Measurements from ENCODE around the gene QPRT. TPM values are rescaled to one million over a fixed set of nuclear protein-coding genes. Genes with fewer than 3 reads are reported as not detected.

The QPRT gene
- total RNA-seq, 1 experiment from 2014 or later = 0.52 TPM

- BruUV-seq (replicated peaks) = no TSS peak
- intact Hi-C loops (cut with micrococcal nuclease) = no loop called here
- POLR2A ChIA-PET = interaction anchor here (0.6 kb wide), 1 partner anchor 1336 kb away, joined by 3 read pairs; no protein-coding TSS in a partner anchor
- Histone ChIP-seq H2AFZ (ENCODE audit: low read depth, low read length, poor library complexity, severe bottlenecking) (no peak overlapping the region), H3K36me3 (ENCODE audit: control insufficient read depth in 1 of 2, insufficient read depth in 2 of 2, low read length in 2 of 2) (no peaks in the 10 kb centered on the region), H3K9me2 (ENCODE audit: insufficient read depth) (no peaks in the 10 kb centered on the region), H3K9ac (ENCODE audit: low read length) (no peak overlapping the region), H3K4me2 (ENCODE audit: low read length) (no peak overlapping the region), H3K9me3 (ENCODE audit: control insufficient read depth in 1 of 2, insufficient read depth in 1 of 2, low read depth in 1 of 2, low read length in 2 of 2) (no peaks in the 10 kb centered on the region), H3K4me3 (replicated peaks in 1 of 2; ENCODE audit: low read depth in 1 of 2, low read length in 2 of 2) (no peak overlapping the region), H3K27me3 (ENCODE audit: insufficient read depth, low read length) (no peaks in the 10 kb centered on the region), H4K20me1 (ENCODE audit: insufficient read depth) (no peaks in the 10 kb centered on the region), H3K27ac (ENCODE audit: low read depth, low read length) (no peak overlapping the region), H3K79me2 (ENCODE audit: insufficient read depth, low read length) (no peaks in the 10 kb centered on the region), H3K4me1 (ENCODE audit: control insufficient read depth in 1 of 2, insufficient read depth in 2 of 2, low read length in 2 of 2) (peaks cover 5 to 11% of the 10 kb centered on the region in 2 experiments; a peak in 3 of 4 replicates)
- ATAC-seq (no peak), DNase-seq (ENCODE audit: low read depth, low spot score) (no peak)
- TF ChIP-seq SRF (IDR thresholded peaks at IDR 0.05; ENCODE audit: low read depth) (no peak), FOSL1 (IDR thresholded peaks at IDR 0.05; ENCODE audit: low read depth) (no peak), YY1 (IDR thresholded peaks at IDR 0.05; ENCODE audit: extremely low read depth, insufficient replicate concordance, low read depth, low read length) (no peak), ELF1 (IDR thresholded peaks at IDR 0.05; ENCODE audit: borderline replicate concordance, low read depth) (no peak), POLR2A (IDR thresholded peaks at IDR 0.05; ENCODE audit: borderline replicate concordance, extremely low read depth, insufficient read depth, insufficient read length) (no peak)
- CTCF ChIA-PET = interaction anchor here (1.5 to 2.3 kb wide), 2 partner anchors 14 to 15 kb away, joined by 4 to 6 read pairs; no protein-coding TSS in a partner anchor
- RAD21 ChIA-PET (ENCODE audit: low non-redundant PET in 1 of 2, low total read pairs in 2 of 2, uncharacterized antibody in 2 of 2, unreplicated experiment in 2 of 2) = no interaction called here
Measured at GRCh38 chr16:29714972-29715371, 36.0 kb downstream of the QPRT start.

- Histone ChIP-seq H3K9me2 (ENCODE audit: insufficient read depth) (no peaks in the 10 kb centered on the region), H3K4me2 (ENCODE audit: low read length) (no peak overlapping the region), H3K27ac (ENCODE audit: low read depth, low read length) (no peak overlapping the region), H3K9ac (ENCODE audit: low read length) (no peak overlapping the region), H3K79me2 (ENCODE audit: insufficient read depth, low read length) (no peaks in the 10 kb centered on the region), H3K36me3 (ENCODE audit: control insufficient read depth in 1 of 2, insufficient read depth in 2 of 2, low read length in 2 of 2) (no peaks in the 10 kb centered on the region), H4K20me1 (ENCODE audit: insufficient read depth) (no peaks in the 10 kb centered on the region), H2AFZ (ENCODE audit: low read depth, low read length, poor library complexity, severe bottlenecking) (no peak overlapping the region), H3K4me3 (replicated peaks in 1 of 2; ENCODE audit: low read depth in 1 of 2, low read length in 2 of 2) (no peak overlapping the region), H3K9me3 (ENCODE audit: control insufficient read depth in 1 of 2, insufficient read depth in 1 of 2, low read depth in 1 of 2, low read length in 2 of 2) (no peaks in the 10 kb centered on the region), H3K4me1 (ENCODE audit: control insufficient read depth in 1 of 2, insufficient read depth in 2 of 2, low read length in 2 of 2) (peaks cover 0 to 6% of the 10 kb centered on the region in 2 experiments; a peak in 1 of 4 replicates), H3K27me3 (ENCODE audit: insufficient read depth, low read length) (no peaks in the 10 kb centered on the region)
- POLR2A ChIA-PET = no interaction called here
- CTCF ChIA-PET = interaction anchor here (1.4 kb wide), 1 partner anchor 17 kb away, joined by 3 read pairs; no protein-coding TSS in a partner anchor
- intact Hi-C loops (cut with micrococcal nuclease) = no loop called here
- RAD21 ChIA-PET (ENCODE audit: low non-redundant PET in 1 of 2, low total read pairs in 2 of 2, uncharacterized antibody in 2 of 2, unreplicated experiment in 2 of 2) = no interaction called here
- ATAC-seq (no peak), DNase-seq (ENCODE audit: low read depth, low spot score) (no peak)
- BruUV-seq (replicated peaks) = no TSS peak
- TF ChIP-seq RAD21 (IDR thresholded peaks at IDR 0.05; ENCODE audit: low read depth) (no peak), TCF7L2 (IDR thresholded peaks at IDR 0.05; ENCODE audit: borderline replicate concordance, extremely low read depth, insufficient read depth, insufficient read length) (no peak), SIN3A (IDR thresholded peaks at IDR 0.05; ENCODE audit: low read depth) (no peak), CBX3 (IDR thresholded peaks at IDR 0.05; ENCODE audit: low read depth) (no peak), CTCF (IDR thresholded peaks at IDR 0.05 in 2 of 3, conservative IDR thresholded peaks at IDR 0.05 in 1 of 3; ENCODE audit: borderline replicate concordance in 1 of 3, insufficient read depth in 1 of 3, low read depth in 2 of 3, low read length in 2 of 3) (no peak), CEBPB (IDR thresholded peaks at IDR 0.05; ENCODE audit: low read depth) (no peak), EZH2phosphoT487 (IDR thresholded peaks at IDR 0.05; ENCODE audit: borderline replicate concordance) (no peak), JUND (IDR thresholded peaks at IDR 0.05) (no peak), FOSL1 (IDR thresholded peaks at IDR 0.05; ENCODE audit: low read depth) (no peak), EGR1 (IDR thresholded peaks at IDR 0.05; ENCODE audit: low read depth) (no peak), REST (IDR thresholded peaks at IDR 0.05; ENCODE audit: low read depth) (no peak), MAX (IDR thresholded peaks at IDR 0.05) (no peak), POLR2AphosphoS5 (IDR thresholded peaks at IDR 0.05; ENCODE audit: low read depth, low read length) (no peak), ELF1 (IDR thresholded peaks at IDR 0.05; ENCODE audit: borderline replicate concordance, low read depth) (no peak)
Measured at GRCh38 chr16:29717113-29717512, 38.1 kb downstream of the QPRT start.

Data from HCT116 (cell line).